Measurements from ENCODE around the gene CCDC80. TPM values are rescaled to one million over a fixed set of nuclear protein-coding genes. Genes with fewer than 3 reads are reported as not detected.

CCDC80 gene
- 3.0 and 26.5 TPM in 2 replicates for total RNA-seq

GRCh38 chr3:112640930-112641801 lies at the start of gene CCDC80:
Gene CCDC80 (minus strand): TSS chr3:112641143. CDS start chr3:112639905, 1,238 bp downstream.

GRCh38 chr3:112561734-112562529 lies 79.0 kb downstream of the CCDC80 start, which contains the start of the genes ATG3 and SLC35A5:
Gene ATG3 (minus strand): TSS chr3:112561962. CDS start chr3:112561528, 434 bp downstream.
Gene SLC35A5 (plus strand): TSS chr3:112562045. CDS start chr3:112563404, 1,359 bp downstream.

Other genes with a start within 250 kb of the CCDC80 start
- not detected in 2 replicates for gene BTLA, start 141.7 kb downstream of the CCDC80 start, total RNA-seq
- 63.1 and 64.6 TPM in 2 replicates for gene ATG3, start 79.2 kb downstream of the CCDC80 start, total RNA-seq
- gene SLC35A5, start 79.1 kb downstream of the CCDC80 start, total RNA-seq, result 13.5 and 26.4 TPM in 2 replicates
- gene CD200R1L, start 205.7 kb upstream of the CCDC80 start, total RNA-seq, result not detected in 2 replicates